Esophagus muscularis mucosa (tissue), 4 donors: ENCODE measurements around the gene STARD8. TPM values are rescaled to one million over a fixed set of nuclear protein-coding genes. Genes with fewer than 3 reads are reported as not detected.

Source experiments
- DNase-seq: peaks from one replicate; pipeline ENCODE4 v3.0.0-alpha.2; 2017; ENCODE audit errors: extremely low spot score
- H3K27ac ChIP-seq, 4 donors: fragments of 200-600 bp; sonication (generic); replicated peaks in 1 of 4; 1 replicate in 3 of 4; 2 replicates in 1 of 4; pipeline ENCODE4 v1.5.1; 2016 to 2019; ENCODE audit warnings: mild to moderate bottlenecking in 1 of 4
- H3K27me3 ChIP-seq, 4 donors: fragments of 200-600 bp; sonication (generic); one replicate each; pipeline versions ENCODE4 v1.5.1 to v1.6.0; 2016 to 2019
- H3K36me3 ChIP-seq, 4 donors: fragments of 200-600 bp; sonication (generic); one replicate each; pipeline ENCODE4 v1.5.1; 2016 to 2019
- H3K4me1 ChIP-seq, 4 donors: fragments of 200-600 bp; sonication (generic); one replicate each; pipeline ENCODE4 v1.5.1; 2016 to 2019
- H3K4me3 ChIP-seq, 4 donors: fragments of 200-600 bp; sonication (generic); 1 replicate in 2 of 4; 2 replicates in 2 of 4; pipeline ENCODE4 v1.5.1; 2016 to 2019; ENCODE audit warnings: mild to moderate bottlenecking in 4 of 4, moderate library complexity in 1 of 4
- H3K9me3 ChIP-seq, 4 donors: fragments of 200-600 bp; sonication (generic); 1 replicate in 3 of 4; 2 replicates in 1 of 4; pipeline ENCODE4 v1.5.1; 2016 to 2019
- EP300 ChIP-seq: sonication (generic); formaldehyde crosslinking; IDR thresholded peaks from one replicate; pipeline ENCODE4 v1.6.1; 2017; ENCODE audit warnings: antibody characterized with exemption
- POLR2A ChIP-seq: fragments of 450-650 bp; IDR thresholded peaks from one replicate; pipeline ENCODE4 v1.6.1; 2017; ENCODE audit warnings: antibody characterized with exemption, moderate library complexity, mild to moderate bottlenecking, low read depth
- POLR2AphosphoS5 ChIP-seq, 2 donors: sonication (generic); formaldehyde crosslinking; IDR thresholded peaks; one replicate each; pipeline ENCODE4 v1.6.1; 2017; ENCODE audit warnings: antibody characterized with exemption in 2 of 2
- WGBS: methylation state at CpG from one replicate; pipeline ENCODE4 v1.1.5; 2018; 5-methylcytosine and 5-hydroxymethylcytosine counted together
- intact Hi-C: fragments of 100-400 bp; cut with DNase I; formaldehyde crosslinking; loops from one replicate; pipeline ENCODE4 v1.15.1; 2023
- total RNA-seq, 4 donors: library from RNA; depleted of rRNA; stranded (reverse); fragments of >200 nt; gene quantifications; one replicate each; pipeline versions ENCODE4 v1.1.0 to v1.2.1, GENCODE V29; 2016
- TF ChIP-seq, protein P1 (sequence below), 3 experiments: fragments of 200-600 bp in 2 of 3; fragments of 450-650 bp in 1 of 3; sonication (generic) in 2 of 3; IDR thresholded peaks; one replicate each; pipeline ENCODE4 v1.5.1; 2017 to 2019; ENCODE audit warnings: antibody characterized with exemption in 3 of 3, mild to moderate bottlenecking in 2 of 3, moderate library complexity in 1 of 3

The STARD8 gene
- total RNA-seq, 4 donors from 2014 or later, result 11.2 to 20.4 (median 11.4) TPM

DNA sequence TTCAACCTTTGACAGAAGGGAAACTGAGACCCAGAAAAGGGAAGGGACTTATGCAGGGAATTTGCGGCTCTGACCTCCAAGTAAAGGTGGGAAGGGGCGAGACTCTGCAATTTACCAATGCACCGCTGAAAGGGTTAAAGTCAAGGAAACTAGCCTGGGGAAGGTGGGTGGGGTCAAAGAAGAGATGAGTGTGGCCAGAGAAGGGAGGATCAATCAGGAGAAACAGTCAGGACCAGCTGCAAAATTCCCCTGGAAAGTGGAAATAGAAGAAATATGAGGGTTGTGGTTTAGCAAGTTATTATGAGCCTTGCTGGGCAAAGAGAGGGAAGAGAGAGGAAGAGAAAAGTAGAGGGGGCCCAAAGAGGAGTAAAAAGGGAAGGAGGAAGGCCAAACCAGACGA lies 30.5 kb downstream of the STARD8 start:
- no peak overlapping the region for H3K27ac ChIP-seq
- TF ChIP-seq POLR2A (no peak), POLR2AphosphoS5 (IDR thresholded peaks at IDR 0.05) (no peak), EP300 (no peak)
- TF ChIP-seq, protein P1, sequence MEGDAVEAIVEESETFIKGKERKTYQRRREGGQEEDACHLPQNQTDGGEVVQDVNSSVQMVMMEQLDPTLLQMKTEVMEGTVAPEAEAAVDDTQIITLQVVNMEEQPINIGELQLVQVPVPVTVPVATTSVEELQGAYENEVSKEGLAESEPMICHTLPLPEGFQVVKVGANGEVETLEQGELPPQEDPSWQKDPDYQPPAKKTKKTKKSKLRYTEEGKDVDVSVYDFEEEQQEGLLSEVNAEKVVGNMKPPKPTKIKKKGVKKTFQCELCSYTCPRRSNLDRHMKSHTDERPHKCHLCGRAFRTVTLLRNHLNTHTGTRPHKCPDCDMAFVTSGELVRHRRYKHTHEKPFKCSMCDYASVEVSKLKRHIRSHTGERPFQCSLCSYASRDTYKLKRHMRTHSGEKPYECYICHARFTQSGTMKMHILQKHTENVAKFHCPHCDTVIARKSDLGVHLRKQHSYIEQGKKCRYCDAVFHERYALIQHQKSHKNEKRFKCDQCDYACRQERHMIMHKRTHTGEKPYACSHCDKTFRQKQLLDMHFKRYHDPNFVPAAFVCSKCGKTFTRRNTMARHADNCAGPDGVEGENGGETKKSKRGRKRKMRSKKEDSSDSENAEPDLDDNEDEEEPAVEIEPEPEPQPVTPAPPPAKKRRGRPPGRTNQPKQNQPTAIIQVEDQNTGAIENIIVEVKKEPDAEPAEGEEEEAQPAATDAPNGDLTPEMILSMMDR (IDR thresholded peaks at IDR 0.05), result no peak
- WGBS, result 52% methylated on average over 4 of the region's 4 CpGs
- no peaks in the 10 kb centered on the region for H3K36me3 ChIP-seq
- no peak for DNase-seq
- intact Hi-C loops, result no loop called here
- H3K27me3 ChIP-seq, result no peaks in the 10 kb centered on the region
- no peak overlapping the region for H3K4me3 ChIP-seq
- H3K4me1 ChIP-seq, result peaks cover 0 to 14% (median 2%) of the 10 kb centered on the region in 4 donors
- no peaks in the 10 kb centered on the region for H3K9me3 ChIP-seq

DNA sequence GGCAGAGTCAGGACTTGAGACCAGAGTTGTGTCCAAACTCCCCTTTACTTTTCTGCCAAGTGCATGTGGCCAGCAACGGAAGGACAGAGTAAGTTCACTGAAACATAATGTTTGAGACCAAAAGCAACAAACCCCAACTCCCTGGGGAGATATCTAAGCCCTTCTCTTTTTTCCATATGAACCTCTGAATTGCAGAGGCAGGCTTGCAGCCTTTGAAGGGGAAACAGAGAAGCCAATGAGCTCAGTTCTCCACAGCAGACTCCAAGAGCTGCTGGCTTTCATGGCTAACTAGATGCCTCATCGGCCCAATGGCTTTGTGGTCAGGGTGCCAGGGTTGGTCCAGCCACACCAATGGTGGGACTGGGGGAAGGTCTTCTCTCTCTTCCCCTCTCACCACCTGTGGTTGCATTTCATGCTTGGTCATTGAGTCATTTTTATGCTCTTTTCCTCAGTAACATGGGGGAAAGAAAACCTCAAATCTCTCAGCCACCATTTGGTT lies 34.0 kb downstream of the STARD8 start:
- 64% methylated on average over 1 of the region's 2 CpGs for WGBS
- no peak for DNase-seq
- no peaks in the 10 kb centered on the region for H3K36me3 ChIP-seq
- H3K4me1 ChIP-seq, result peaks cover 10 to 35% (median 13%) of the 10 kb centered on the region in 4 donors
- TF ChIP-seq EP300 (no peak), POLR2AphosphoS5 (IDR thresholded peaks at IDR 0.05) (no peak), POLR2A (no peak)
- TF ChIP-seq, protein P1 (IDR thresholded peaks at IDR 0.05), result no peak
- intact Hi-C loops, result no loop called here
- H3K9me3 ChIP-seq, result no peaks in the 10 kb centered on the region
- H3K4me3 ChIP-seq, result no peak overlapping the region
- no peak overlapping the region for H3K27ac ChIP-seq
- H3K27me3 ChIP-seq, result peaks cover 0 to 3% (median 0%) of the 10 kb centered on the region in 4 donors

DNA sequence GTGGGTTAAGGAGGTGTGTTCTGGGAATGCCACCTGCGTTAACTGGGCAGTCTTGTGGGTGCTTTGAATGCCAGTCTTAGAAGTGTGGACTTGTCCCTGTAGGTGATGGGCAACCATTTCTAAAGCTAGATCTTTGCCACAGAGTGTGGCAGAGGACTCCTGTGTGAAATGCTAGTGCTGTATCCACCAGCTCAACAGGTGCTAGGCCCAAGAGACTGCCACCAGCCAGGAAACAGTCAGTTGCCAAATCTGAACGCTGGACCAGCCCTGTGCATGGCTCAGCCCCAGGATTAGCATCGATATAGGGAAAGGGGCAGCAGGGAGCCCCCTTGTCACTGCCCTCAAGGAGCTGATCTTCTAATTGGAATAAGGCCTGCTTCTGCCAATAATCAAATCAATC lies 35.3 kb downstream of the STARD8 start:
- 83% methylated on average over 3 of the region's 3 CpGs for WGBS
- Histone ChIP-seq H3K27me3 (peaks cover 0 to 3% (median 0%) of the 10 kb centered on the region in 4 donors), H3K9me3 (no peaks in the 10 kb centered on the region), H3K4me1 (peaks cover 14 to 36% (median 15%) of the 10 kb centered on the region in 4 donors), H3K4me3 (no peak overlapping the region), H3K36me3 (no peaks in the 10 kb centered on the region), H3K27ac (peak overlapping the region in 1 of 4 donors; percentile 14)
- TF ChIP-seq, protein P1 (IDR thresholded peaks at IDR 0.05), result no peak
- TF ChIP-seq POLR2A, result no peak
- no peak for TF ChIP-seq EP300
- TF ChIP-seq POLR2AphosphoS5 (IDR thresholded peaks at IDR 0.05), result no peak
- intact Hi-C loops, result no loop called here
- DNase-seq, result no peak

DNA sequence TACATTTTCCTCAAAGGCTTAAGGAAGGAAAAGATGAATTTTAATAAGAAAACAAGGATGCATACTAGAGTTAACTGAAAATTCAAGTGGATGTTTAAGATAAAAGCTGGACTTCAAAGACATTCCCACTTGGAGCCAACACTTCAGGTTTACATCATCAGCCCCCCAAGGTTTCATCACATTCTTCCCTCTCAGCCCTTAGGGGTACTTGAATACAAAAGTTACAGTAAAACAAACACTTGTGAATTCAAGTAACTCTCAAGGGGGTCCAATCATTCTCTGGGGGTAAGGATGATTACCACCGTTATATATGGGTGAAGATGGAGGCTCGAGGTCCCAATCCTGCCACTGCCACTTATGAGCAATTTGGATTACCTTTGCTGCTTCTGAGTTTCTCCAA lies 36.1 kb downstream of the STARD8 start:
- intact Hi-C loops, result no loop called here
- peaks cover 14 to 36% (median 15%) of the 10 kb centered on the region in 4 donors for H3K4me1 ChIP-seq
- TF ChIP-seq EP300 (no peak), POLR2A (no peak), POLR2AphosphoS5 (IDR thresholded peaks at IDR 0.05) (no peak)
- TF ChIP-seq, protein P1 (IDR thresholded peaks at IDR 0.05), result no peak
- 71% methylated on average over 2 of the region's 2 CpGs for WGBS
- no peak overlapping the region for H3K4me3 ChIP-seq
- peak overlapping the region in 2 of 4 donors; percentile 56 to 61 for H3K27ac ChIP-seq
- DNase-seq, result no peak
- H3K27me3 ChIP-seq, result peaks cover 0 to 3% (median 0%) of the 10 kb centered on the region in 4 donors
- H3K9me3 ChIP-seq, result no peaks in the 10 kb centered on the region
- H3K36me3 ChIP-seq, result no peaks in the 10 kb centered on the region
